Measurements from ENCODE around the gene CCT8L2.
"Not testable (repeated sequence)": the region's sequence is repeated elsewhere in the genome, so short reads cannot be mapped to it uniquely, and the experiment has no call there.

Gene CCT8L2

DNA sequence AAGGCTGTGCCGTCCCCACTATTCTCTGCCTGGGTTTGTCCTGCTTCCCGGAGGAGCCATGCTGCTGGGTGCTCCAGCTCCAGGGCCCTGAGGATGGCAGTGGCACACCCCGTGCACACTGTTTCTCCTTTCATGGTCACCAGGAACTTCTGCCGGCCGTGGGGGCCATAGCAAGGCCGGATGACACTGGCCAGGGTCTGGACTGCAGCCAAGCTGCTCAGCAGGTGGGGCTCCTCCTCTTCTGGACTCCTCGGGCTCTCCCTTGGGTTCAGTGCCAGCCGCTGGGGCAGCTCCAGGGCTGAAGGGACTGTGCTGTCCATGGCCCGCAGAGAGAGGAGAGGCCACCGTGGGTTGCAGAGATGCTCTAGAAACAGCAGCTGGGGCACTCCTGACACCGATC is 379 bp downstream of the CCT8L2 start:
- DNase-seq: not testable (repeated sequence)

DNA sequence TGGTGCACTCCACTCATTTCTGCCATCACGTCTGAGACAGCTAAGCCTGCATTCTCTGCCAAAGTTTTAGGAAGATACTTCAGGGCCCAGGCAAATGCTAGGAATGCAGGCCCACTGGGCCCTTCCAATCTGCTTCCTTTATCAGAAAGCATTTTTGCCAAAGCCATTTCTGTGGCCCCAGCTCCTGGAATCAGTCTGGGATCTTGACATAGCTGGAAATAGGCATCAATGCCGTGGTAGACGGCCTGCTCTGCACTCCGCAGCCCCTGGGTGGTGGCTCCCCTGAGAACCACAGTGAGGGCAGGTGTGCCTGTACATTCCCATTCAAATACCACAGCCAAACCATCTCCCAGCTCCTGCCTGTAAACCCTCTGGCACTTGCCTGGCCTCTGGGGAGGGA is 1.5 kb downstream of the CCT8L2 start:
- DNase-seq: not testable (repeated sequence)

DNA sequence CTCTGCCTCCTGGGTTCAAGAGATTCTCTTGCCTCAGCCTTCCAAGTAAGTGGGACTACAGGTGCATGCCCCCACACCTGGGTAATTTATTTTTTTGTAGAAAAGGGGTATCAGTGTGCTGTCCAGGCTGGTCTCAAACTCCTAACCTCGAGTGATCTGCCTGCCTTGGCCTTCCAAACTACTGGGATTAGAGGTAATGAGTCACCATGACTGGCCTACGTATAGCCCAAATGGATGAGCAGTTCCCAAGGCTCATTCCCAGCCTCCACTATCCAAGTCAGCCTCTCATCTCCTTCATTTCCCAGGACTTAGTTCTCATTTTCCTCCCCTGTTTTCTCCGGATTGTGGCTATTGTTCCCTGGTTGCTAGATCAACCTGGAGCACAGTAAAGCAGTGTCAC is 5.6 kb downstream of the CCT8L2 start:
- DNase-seq: no peak

DNA sequence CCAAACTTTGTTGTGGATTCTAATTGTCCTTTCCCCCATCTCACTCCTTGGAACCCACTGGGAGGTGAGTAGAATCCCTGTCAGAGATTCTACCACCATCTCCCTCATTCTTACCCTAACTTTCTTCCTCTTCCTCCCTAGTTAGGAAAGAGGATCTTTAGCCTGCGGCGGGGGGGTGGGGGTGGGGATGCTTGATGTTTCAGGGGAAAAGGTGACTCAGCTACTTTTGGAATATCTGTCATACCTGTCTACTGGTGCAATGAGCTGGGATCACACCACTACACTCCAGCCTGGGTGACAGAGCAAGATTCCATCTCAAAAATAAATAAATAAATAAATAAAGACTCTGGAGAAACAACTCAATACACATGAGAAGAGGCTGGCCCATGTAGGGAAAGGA is 6.4 kb downstream of the CCT8L2 start:
- no peak for DNase-seq

DNA sequence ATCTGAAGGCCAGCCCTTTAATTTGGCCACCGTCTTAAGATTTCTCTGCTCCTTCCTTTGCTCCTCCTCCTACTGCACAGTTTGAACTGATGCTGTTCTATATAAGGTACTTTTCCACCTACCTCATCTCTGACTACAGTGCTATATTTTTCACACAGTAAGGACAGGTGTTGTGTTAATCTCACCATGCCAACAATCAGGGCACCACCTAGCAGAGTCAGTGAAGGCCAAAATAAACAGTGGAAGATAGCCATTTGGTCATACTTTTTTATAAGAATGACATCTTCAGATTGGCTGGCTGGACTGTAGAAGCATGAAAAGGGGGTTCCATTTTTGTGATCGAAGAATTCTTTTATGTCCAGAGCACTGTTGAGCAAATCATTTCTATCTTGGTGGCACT is 11.7 kb downstream of the CCT8L2 start:
- DNase-seq: not testable (repeated sequence)

DNA sequence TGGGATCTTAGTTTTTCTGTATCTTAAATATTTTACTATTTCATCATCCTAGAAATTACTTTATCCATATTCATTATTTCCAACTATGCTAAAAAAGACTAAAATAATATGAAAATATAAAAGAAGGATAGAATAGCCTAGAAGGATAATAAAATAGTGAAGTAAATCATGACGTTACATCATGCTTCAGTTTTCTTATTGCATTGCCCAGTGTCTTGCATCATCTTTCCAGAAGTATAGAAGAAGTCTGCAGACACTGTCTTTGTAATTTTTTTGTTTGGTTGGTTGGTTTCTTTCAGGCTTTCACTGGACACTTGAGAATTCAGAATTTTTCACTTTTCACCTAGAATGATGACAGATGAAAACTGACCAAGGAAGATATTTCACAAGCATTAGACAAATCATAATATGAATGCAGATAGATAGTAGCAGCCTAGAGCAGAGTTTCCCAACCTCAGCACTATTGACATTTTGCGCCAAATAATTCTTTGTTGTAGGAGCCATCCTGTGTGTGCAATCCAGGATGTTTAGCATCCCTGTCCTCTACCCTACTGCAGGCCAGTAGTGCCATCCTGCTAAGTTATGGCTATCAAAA is 23.3 kb downstream of the CCT8L2 start:
- not testable (repeated sequence) for DNase-seq

DNA sequence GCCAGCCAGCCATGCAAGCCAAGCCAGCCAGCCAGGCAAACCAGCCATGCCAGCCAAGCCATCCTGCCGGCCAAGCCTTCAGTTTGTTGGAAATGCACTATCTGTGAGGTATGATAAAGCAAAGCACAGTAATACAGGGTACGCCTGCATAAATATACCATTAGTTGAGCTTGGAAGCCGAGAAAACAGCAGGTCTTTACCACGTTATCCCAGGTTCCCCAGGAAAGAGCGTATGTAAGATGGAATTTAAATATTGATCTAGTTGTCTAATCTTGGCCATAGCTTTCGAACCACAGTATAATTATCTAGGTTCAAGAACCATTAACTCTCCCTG is 24.2 kb downstream of the CCT8L2 start:
- no peak for DNase-seq

DNA sequence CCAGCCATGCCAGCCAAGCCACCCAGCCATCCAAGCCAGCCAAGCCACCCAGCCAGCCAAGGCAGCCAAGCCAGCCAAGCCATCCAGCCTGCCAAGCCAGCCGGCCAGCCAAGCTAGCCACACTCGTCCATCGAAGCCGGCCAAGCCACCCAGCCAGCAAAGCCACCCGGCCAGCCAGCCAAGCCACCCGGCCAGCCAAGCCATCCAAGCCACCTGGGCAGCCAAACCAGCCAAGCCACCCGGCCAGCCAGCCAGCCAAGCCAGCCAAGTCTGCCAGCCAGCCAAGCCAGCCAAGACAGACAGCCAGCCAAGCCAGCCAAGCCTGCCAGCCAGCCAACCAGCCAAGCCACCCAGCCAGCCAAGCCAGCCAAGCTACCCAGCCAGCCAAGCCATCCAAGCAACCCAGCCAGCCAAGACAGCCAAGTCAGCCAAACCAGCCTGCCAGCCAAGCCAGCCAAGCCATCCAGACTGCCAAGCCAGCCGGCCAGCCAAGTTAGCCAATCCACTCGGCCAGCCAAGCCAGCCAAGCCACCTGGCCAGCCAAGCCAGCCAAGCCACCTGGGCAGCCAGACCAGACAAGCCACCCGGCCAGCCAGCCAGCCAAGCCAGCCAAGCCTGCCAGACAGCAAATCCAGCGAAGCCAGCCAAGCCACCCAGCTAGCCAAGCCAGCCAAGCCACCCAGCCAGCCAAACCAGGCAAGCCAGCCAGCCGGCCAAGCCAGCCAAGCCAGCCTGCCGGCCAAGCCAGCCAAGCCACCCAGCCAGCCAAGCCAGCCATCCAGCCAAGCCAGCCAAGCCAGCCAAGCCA is 24.8 kb downstream of the CCT8L2 start:
- not testable (repeated sequence) for DNase-seq

DNA sequence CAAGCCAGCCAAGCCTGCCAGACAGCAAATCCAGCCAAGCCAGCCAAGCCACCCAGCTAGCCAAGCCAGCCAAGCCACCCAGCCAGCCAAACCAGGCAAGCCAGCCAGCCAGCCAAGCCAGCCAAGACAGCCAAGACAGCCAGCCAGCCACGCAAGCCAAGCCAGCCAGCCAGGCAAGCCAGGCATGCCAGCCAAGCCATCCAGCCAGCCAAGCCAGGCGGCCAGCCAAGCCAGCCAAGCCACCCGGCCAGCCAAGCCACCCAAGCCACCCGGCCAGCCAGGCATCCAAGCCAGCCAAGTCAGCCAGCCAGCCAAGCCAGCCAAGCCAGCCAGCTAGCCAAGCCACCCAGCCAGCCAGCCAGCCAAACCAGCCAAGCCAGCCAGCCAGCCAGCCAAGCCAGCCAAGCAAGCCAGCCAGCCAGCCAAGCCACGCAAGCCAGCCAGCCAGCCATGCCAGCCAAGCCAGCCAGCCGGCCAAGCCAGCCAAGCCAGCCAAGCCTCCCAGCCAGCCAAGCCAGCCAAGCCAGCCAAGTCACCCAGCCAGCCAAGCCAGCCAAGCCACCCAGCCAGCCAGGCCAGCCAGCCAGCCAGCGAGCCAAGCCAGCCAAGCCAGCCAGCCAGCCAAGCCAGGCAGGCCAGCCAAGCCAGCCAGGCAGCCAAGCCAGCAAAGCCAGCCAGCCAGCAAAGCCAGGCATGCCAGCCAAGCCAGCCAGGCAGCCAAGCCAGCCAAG is 26.0 kb downstream of the CCT8L2 start:
- not testable (repeated sequence) for DNase-seq

DNA sequence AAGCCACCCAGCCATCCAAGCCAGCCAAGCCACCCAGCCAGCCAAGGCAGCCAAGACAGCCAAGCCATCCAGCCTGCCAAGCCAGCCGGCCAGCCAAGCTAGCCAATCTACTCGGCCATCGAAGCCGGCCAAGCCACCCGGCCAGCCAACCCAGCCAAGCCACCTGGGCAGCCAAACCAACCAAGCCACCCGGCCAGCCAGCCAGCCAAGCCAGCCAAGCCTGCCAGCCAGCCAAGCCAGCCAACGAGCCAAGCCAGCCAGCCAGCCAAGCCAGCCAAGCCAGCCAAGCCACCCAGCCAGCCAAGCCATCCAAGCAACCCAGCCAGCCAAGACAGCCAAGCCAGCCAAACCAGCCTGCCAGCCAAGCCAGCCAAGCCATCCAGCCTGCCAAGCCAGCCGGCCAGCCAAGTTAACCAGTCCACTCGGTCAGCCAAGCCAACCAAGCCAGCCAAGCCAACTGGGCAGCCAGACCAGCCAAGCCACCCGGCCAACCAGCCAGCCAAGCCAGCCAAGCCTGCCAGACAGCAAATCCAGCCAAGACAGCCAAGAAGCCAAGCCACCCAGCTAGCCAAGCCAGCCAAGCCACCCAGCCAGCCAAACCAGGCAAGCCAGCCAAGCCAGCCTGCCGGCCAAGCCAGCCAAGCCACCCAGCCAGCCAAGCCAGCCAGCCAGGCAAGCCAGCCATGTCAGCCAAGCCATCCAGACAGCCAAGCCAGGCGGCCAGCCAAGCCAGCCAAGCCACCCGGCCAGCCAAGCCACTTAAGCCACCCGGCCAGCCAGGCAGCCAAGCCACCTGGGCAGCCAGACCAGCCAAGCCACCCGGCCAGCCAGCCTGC is 26.8 kb downstream of the CCT8L2 start:
- DNase-seq: not testable (repeated sequence)

DNA sequence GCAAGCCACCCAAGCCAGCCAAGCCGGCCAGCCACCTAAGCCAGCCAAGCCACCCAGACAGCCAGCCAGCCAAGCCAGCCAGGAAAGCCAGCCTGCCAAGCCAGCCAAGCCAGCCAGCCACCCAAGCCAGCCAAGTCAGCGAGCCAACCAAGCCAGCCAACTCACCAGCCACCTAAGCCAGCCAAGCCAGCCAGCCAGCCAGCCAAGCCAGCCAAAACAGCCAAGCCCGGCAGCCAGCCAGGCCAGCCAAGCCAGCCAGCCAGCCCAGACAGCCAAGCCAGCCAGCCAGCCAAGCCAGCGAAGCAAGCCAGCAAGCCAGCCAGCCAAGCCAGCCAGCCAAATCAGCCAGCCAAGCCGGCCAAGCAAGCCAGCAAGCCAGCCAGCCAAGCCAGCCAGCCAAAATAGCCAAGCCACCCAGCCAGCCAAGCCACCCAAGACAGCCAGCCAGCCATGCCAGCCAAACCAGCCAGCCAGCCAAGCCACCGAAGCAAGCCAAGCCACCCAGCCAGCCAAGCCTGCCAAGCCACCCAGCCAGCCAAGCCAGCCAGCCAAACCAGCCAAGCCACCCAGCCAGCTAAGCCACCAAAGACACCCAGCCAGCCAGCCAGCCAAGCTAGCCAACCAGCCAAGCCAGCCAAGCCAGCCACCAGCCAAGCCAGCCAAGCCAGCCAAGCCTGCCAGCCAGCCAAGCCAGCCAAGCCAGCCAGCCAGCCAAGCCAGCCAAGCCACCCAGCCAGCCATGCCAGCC is 27.6 kb downstream of the CCT8L2 start:
- DNase-seq: not testable (repeated sequence)

DNA sequence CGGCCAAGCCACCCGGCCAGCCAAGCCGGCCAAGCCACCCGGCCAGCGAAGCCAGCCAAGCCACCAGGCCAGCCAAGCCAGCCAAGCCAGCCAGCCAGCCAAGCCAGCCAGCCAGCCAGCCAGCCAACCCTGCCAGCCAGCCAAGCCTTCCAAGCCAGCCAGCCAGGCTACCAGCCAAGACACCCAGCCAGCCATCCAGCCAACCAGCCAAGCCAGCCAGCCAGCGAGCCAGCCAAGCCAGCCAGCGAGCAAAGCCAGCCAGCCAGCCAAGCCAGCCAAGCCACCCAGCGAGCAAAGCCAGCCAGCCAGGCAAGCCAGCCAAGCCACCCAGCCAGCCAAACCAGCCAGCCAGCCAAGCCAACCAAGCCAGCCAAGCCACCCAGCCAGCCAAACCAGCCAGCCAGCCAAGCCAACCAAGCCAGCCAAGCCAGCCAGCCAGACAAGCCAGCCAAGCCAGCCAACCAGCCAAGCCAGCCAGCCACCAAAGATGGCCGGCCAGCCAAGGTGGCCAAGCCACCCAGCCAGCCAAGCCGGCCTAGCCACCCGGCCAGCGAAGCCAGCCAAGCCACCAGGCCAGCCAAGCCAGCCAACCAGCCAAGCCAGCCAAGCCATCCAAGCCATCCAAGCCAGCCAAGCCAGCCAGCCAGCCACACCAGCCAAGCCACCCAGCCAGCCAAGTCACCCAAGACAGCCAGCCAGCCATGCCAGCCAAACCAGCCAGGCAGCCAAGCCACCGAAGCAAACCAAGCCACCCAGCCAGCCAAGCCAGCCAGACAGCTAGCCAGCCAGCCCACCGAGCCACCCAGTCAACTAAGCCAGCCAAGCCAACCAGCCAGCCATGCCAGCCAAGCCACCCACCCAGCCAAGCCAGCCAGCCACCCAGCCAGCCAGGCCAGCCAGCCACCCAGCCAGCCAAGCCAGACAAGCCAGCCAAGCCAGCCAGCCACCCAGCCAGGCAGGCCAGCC is 28.8 kb downstream of the CCT8L2 start:
- no peak for DNase-seq

DNA sequence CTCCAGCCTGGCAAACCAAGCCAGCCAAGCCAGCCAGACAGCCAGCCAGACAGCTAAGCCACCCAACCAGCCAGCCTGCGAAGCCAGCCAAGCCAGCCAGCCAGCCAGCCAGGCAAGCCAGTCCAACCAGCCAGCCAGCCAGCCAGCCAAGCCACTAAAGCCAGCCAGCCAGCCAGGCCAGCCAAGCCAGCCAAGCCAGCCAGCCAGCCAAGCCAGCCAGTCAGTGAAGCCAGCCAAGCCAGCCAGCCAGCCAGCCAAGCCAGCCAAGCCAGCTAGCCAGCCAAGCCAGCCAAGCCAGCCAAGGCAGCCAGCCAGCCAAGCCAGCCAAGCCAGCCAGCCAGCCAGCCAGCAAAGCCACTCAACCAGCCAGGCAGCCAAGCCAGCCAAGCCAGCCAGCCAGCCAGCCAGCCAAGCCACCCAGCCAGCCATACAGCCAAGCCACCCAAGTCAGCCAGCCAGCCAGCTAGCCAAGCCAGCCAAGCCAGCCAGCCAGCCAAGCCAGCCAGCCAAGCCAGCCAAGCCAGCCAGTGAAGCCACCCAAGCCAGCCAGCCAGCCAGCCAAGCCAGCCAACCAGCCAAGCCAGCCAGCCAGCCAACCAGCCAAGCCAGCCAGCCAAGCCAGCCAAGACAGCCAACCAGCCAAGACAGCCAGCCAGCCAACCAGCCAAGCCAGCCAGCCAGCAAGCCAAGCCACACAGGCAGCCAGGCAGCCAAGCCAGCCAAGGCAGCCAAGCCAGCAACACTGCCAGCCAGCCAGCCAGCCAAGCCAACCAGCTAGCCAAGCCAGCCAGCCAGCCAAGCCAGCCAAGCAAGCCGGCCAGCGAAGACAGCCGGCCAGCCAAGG is 29.7 kb downstream of the CCT8L2 start:
- no peak for DNase-seq

DNA sequence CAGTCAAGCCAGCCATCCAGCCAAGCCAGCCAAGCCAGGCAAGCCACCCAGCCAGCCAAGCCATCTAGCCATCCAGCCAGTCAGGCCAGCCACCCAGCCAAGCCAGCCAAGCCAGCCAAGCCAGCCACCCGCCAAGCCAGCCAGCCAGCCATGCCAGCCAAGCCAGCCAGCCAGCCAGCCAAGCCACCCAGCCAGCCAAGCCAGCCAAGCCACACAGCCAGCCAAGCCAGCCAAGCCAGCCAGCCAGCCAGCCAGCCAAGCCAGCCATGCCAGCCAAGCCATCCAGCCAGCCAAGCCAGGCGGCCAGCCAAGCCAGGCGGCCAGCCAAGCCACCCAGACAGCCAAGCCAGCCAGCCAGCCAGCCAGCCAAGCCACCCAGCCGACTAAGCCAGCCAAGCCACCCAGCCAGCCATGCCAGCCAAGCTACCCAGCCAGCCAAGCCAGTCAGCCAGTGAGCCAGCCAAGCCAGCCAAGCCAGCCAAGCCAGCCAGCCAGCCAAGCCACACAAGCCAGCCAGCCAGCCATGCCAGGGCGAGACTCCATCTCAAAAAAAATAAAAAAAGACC is 31.4 kb downstream of the CCT8L2 start:
- DNase-seq: not testable (repeated sequence)

DNA sequence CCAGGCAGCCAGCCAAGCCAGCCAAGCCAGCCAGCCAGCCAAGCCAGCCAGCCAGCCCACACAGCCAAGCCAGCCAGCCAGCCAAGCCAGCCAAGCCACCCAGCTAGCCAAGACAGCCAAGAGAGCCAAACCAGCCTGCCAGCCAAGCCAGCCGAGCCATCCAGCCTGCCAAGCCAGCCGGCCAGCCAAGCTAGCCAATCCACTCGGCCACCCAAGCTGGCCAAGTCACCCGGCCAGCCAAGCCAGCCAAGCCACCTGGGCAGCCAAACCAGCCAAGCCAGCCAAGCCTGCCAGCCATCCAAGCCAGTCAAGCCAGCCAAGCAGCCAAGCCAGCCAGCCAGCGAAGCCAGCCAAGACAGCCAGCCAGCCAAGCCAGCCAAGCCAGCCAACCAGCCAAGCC is 32.0 kb downstream of the CCT8L2 start:
- not testable (repeated sequence) for DNase-seq

DNA sequence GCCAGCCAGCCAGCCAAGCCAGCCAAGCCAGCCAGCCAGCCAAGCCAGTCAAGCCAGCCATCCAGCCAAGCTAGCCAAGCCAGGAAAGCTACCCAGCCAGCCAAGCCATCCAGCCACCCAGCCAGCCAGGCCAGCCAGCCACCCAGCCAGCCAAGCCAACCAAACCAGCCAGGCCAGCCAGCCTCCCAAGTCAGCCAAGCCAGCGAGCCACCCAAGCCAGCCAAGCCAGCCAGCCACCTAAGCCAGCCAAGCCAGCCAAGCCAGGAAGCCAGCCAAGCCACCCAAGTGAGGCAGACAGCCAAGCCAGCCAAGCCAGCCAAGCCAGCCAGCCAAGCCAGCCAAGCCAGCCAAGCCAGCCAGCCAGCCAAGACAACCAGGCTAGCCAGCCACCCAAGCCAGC is 32.6 kb downstream of the CCT8L2 start:
- DNase-seq: not testable (repeated sequence)

DNA sequence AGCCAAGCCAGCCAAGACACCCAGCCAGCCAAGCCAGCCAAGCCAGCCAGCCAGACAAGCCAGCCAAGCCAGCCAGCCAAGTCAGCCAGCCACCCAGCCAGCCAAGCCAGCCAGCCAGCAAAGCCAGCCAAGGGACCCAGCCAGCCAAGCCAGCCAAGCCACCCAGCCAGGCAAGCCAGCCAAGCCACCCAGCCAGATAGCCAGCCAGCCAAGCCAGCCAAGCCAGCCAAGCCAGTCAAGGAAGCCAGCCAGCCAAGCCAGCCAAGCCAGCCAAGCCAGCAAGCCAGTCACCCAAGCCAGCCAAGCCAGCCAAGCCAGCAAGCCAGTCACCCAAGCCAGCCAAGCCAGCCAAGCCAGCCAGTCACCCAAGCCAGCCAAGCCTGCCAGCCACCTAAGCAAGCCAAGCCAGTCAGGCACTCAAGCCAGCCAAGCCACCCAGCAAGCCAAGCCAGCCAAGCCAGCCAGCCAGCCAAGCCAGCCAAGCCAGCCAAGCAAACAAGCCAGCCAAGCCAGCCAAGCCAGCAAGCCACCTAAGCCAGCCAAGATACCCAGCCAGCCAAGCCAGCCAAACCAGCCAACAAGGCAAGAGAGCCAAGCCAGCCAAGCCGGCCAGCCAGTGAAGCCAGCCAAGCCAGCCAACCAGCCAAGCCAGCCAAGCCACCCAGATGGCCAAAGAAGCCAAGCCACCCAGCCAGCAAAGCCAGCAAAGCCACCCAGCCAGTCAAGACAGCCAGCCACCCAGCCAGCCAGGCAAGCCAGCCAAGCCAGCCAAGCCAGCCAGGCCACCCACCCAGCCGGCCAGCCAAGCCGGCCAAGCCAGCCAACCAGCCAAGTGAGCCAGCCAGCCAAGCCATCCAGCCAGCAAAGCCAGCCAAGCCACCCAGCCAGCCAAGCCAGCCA is 33.3 kb downstream of the CCT8L2 start:
- DNase-seq: no peak

DNA sequence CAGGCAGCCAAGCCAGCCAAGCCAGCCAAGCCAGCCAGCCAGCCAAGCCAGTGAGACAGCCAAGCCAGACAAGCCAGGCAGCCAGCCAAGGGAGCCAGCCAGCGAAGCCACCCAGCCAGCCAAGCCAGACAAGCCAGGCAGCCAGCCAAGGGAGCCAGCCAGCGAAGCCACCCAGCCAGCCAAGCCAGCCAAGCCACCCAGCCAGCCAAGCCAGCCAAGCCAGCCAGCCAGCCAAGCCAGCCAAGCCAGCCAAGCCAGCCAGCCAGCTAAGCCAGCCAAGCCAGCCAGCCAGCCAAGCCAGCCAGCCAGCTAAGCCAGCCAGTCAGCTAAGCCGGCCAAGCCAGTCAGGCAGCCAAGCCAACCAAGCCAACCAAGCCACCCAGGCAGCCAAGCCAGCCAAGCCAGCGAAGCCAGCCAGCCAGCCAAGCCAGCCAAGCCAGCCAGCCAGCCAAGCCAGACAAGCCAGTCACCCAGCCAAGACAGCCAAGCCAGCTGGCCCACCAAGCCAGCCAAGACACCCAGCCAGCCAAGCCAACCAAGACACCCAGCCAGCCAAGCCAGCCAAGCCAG is 34.1 kb downstream of the CCT8L2 start:
- DNase-seq: not testable (repeated sequence)

Data from CD4-positive, alpha-beta T cell treated with Interleukin-4 for 4 hours (primary cell).